Activated CD4-positive, alpha-beta T cell treated with anti-CD3 and anti-CD28 coated beads for 36 hours (primary cell): Measurements from ENCODE around the gene TBC1D10A. TPM values are rescaled to one million over a fixed set of nuclear protein-coding genes. Genes with fewer than 3 reads are reported as not detected.

Experiments
- ATAC-seq: fragments of 200-7000 bp; cut with Tn5 transposase; one replicate; pipeline ENCODE4 v1.10.0; 2021; ENCODE audit warnings: mild to moderate bottlenecking, moderate library complexity
- CTCF ChIA-PET: fragments of 350-600 bp; sonication (Branson Sonifier 250); formaldehyde crosslinking; loops from one replicate; lab custom pipeline; 2021; ENCODE audit warnings: antibody characterized with exemption; lab: Charles Lee
- POLR2A ChIA-PET: fragments of 350-600 bp; sonication (Branson Sonifier 250); formaldehyde crosslinking; loops from one replicate; lab custom pipeline; 2021; ENCODE audit warnings: antibody characterized with exemption, inconsistent platforms; lab: Charles Lee
- DNase-seq: peaks from one replicate; pipeline ENCODE4 v3.0.0-alpha.2; 2020
- H3K27ac Mint-ChIP-seq: one replicate; pipeline ENCODE4 v1.8.0; 2021; ENCODE audit warnings: mixed read lengths
- H3K27me3 Mint-ChIP-seq: one replicate; pipeline ENCODE4 v1.8.0; 2021; ENCODE audit warnings: mixed read lengths
- H3K36me3 Mint-ChIP-seq: one replicate; pipeline ENCODE4 v1.8.0; 2021; ENCODE audit warnings: low read depth, mixed read lengths
- H3K4me1 Mint-ChIP-seq: one replicate; pipeline ENCODE4 v1.8.0; 2021; ENCODE audit warnings: mixed read lengths
- H3K4me3 Mint-ChIP-seq: one replicate; pipeline ENCODE4 v1.8.0; 2021; ENCODE audit warnings: mild to moderate bottlenecking, moderate library complexity, mixed read lengths
- H3K9me3 Mint-ChIP-seq: one replicate; pipeline ENCODE4 v1.8.0; 2021; ENCODE audit warnings: low read depth, mixed read lengths
- intact Hi-C, 2 experiments: fragments of 100-400 bp; cut with DNase I in 1 of 2; cut with micrococcal nuclease in 1 of 2; formaldehyde crosslinking; loops; one replicate each; pipeline versions ENCODE4 v1.14.2 to v1.15.1; 2022 to 2024; cut with DNase I, micrococcal nuclease
- total RNA-seq, 2 experiments: library from RNA; stranded (reverse); gene quantifications; one replicate each; pipeline ENCODE4 v1.2.3, GENCODE V29; 2021

TBC1D10A gene
- total RNA-seq, 2 experiments from 2014 or later, result 20.1 to 21.6 TPM

GRCh38 chr22:30323246-30323645 is 3.5 kb downstream of the TBC1D10A start:
- Mint-ChIP-seq H3K27me3 (no peaks in the 10 kb centered on the region), H3K36me3 (peaks cover 15% of the 10 kb centered on the region), H3K4me3 (no peak overlapping the region), H3K4me1 (peaks cover 79% of the 10 kb centered on the region), H3K27ac (no peak overlapping the region), H3K9me3 (no peaks in the 10 kb centered on the region)
- POLR2A ChIA-PET, result interaction anchor here (1.8 kb wide), 1 partner anchor 8 kb away, joined by 7 read pairs; no protein-coding TSS in a partner anchor
- CTCF ChIA-PET, result interaction anchor here (0.8 to 3.7 kb wide), 6 partner anchors 10 to 74 kb away, joined by 3 to 16 read pairs (median 4); partner anchors contain the start of gene SEC14L2
- DNase-seq, result no peak
- ATAC-seq, result no peak
- intact Hi-C loops, result no loop called here

DNA sequence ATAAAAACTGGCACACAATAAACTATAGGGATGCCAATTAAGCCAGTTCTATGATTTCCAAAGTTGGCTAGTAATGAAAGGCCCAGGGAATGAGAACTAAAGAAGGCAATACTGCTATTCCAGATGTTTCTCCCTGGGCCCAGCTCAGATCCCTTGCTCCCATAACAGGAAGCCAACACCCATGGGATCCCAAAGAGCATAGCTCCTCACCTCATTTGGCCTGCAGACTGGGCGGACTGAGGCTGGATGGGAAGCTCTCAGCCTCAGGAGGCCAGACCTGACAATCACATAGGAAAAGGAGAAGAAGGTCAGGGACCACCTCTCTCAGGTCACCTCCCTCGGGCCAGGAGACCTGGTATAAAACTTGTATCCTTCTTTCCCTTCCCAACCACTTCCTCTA is 5.3 kb downstream of the TBC1D10A start:
- Mint-ChIP-seq H3K9me3 (no peaks in the 10 kb centered on the region), H3K36me3 (peaks cover 15% of the 10 kb centered on the region), H3K4me1 (peaks cover 84% of the 10 kb centered on the region), H3K4me3 (no peak overlapping the region), H3K27ac (peak overlapping the region; percentile 58), H3K27me3 (no peaks in the 10 kb centered on the region)
- intact Hi-C loops, result no loop called here
- no peak for ATAC-seq
- ChIA-PET POLR2A (interaction anchor here (0.6 kb wide), 1 partner anchor 9 kb away, joined by 5 read pairs; no protein-coding TSS in a partner anchor), CTCF (interaction anchor here (0.9 to 2.1 kb wide), 2 partner anchors 11 to 33 kb away, joined by 3 to 8 read pairs; no protein-coding TSS in a partner anchor)
- no peak for DNase-seq

- intact Hi-C loops, result no loop called here
Measured at GRCh38 chr22:30320021-30320556, 6.7 kb downstream of the TBC1D10A start.

GRCh38 chr22:30318799-30319419 is 7.8 kb downstream of the TBC1D10A start:
- DNase-seq (no peak), ATAC-seq (peak; percentile 28)
- no peaks in the 10 kb centered on the region for H3K9me3 Mint-ChIP-seq
- ChIA-PET CTCF (interaction anchor here (0.6 to 1.0 kb wide), 4 partner anchors 8 to 31 kb away, joined by 3 to 6 read pairs (median 3); partner anchors contain the start of gene TBC1D10A), POLR2A (interaction anchor here (0.6 kb wide), 1 partner anchor 12 kb away, joined by 6 read pairs; no protein-coding TSS in a partner anchor)
- peaks cover 87% of the 10 kb centered on the region for H3K4me1 Mint-ChIP-seq
- no peak overlapping the region for H3K4me3 Mint-ChIP-seq
- H3K36me3 Mint-ChIP-seq, result peaks cover 29% of the 10 kb centered on the region
- peak overlapping the region; percentile 58 for H3K27ac Mint-ChIP-seq
- intact Hi-C loops, result no loop called here
- no peaks in the 10 kb centered on the region for H3K27me3 Mint-ChIP-seq

More at GRCh38 chr22:30320021-30320556, 6.7 kb downstream of the TBC1D10A start:
- DNase-seq, result no peak
- no peak for ATAC-seq
- peaks cover 87% of the 10 kb centered on the region for H3K4me1 Mint-ChIP-seq
- CTCF ChIA-PET, result interaction anchor here (0.6 to 0.7 kb wide), 2 partner anchors 11 to 35 kb away, joined by 3 read pairs; no protein-coding TSS in a partner anchor
- H3K27me3 Mint-ChIP-seq, result no peaks in the 10 kb centered on the region
- peak overlapping the region; percentile 40 for H3K27ac Mint-ChIP-seq
- H3K4me3 Mint-ChIP-seq, result no peak overlapping the region
- no peaks in the 10 kb centered on the region for H3K9me3 Mint-ChIP-seq
- POLR2A ChIA-PET, result no interaction called here
- H3K36me3 Mint-ChIP-seq, result peaks cover 22% of the 10 kb centered on the region

GRCh38 chr22:30317778-30318177 is 9.0 kb downstream of the TBC1D10A start:
- H3K27me3 Mint-ChIP-seq, result no peaks in the 10 kb centered on the region
- intact Hi-C loops, result no loop called here
- ChIA-PET CTCF (interaction anchor here (1.0 kb wide), 1 partner anchor 30 kb away, joined by 3 read pairs; no protein-coding TSS in a partner anchor), POLR2A (interaction anchor here (0.9 kb wide), 1 partner anchor 9 kb away, joined by 3 read pairs; the partner anchor contains the start of gene TBC1D10A)
- H3K36me3 Mint-ChIP-seq, result peaks cover 29% of the 10 kb centered on the region
- no peak overlapping the region for H3K4me3 Mint-ChIP-seq
- H3K4me1 Mint-ChIP-seq, result peaks cover 87% of the 10 kb centered on the region
- H3K9me3 Mint-ChIP-seq, result no peaks in the 10 kb centered on the region
- no peak for ATAC-seq
- no peak for DNase-seq
- H3K27ac Mint-ChIP-seq, result peak overlapping the region; percentile 58

DNA sequence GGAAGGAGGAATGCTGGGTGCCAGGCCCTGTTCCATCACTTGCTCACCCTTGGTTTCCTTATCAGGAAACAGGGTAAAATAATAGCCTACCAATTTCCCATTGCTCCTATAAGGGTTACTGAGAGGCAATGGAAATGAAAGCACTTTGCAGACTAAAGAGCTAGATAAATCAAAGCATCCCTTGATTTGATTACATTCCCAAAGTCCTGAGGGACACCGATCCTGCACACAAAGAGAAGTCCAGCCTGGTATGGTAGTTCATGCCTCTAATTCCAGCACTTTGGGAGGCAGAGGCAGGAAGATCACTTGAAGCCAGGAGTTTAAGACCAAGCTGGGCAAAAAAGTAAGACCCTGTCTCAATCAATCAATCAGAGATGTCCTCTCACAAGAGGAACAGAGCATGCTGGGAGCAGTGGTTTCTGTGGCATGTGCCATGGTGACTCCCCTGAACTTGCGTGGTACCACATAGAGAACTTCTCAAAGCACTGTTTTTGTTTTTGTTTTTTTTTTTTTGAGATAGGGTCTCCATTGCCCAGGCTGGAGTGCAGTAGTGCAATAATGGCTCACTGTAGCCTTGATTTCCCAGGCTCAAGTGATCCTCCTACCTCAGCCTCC is 10.7 kb downstream of the TBC1D10A start:
- Mint-ChIP-seq H3K27ac (peak overlapping the region; percentile 86), H3K4me1 (peaks cover 92% of the 10 kb centered on the region), H3K4me3 (no peak overlapping the region), H3K9me3 (no peaks in the 10 kb centered on the region), H3K27me3 (no peaks in the 10 kb centered on the region), H3K36me3 (peaks cover 30% of the 10 kb centered on the region)
- no peak for ATAC-seq
- ChIA-PET POLR2A (interaction anchor here (2.6 kb wide), 1 partner anchor 8 kb away, joined by 7 read pairs; no protein-coding TSS in a partner anchor), CTCF (interaction anchor here (1.0 to 1.6 kb wide), 3 partner anchors 11 to 170 kb away, joined by 3 to 9 read pairs (median 4); no protein-coding TSS in a partner anchor)
- peak; percentile 37 for DNase-seq
- intact Hi-C loops, result loop anchor here in 1 of 2 experiments (1.0 kb wide), 1 partner anchor 9 kb away; no protein-coding TSS in a partner anchor

- POLR2A ChIA-PET, result interaction anchor here (0.7 to 2.6 kb wide), 2 partner anchors 9 to 99 kb away, joined by 4 to 7 read pairs; no protein-coding TSS in a partner anchor
- Mint-ChIP-seq H3K4me3 (no peak overlapping the region), H3K27ac (peak overlapping the region; percentile 86), H3K27me3 (no peaks in the 10 kb centered on the region), H3K4me1 (peaks cover 94% of the 10 kb centered on the region), H3K36me3 (peaks cover 28% of the 10 kb centered on the region), H3K9me3 (no peaks in the 10 kb centered on the region)
- CTCF ChIA-PET, result interaction anchor here (0.8 to 4.5 kb wide), 7 partner anchors 10 to 171 kb away, joined by 3 to 19 read pairs (median 4); no protein-coding TSS in a partner anchor
- ATAC-seq (peak; percentile 67), DNase-seq (peak; percentile 72)
- intact Hi-C loops, result loop anchor here in 1 of 2 experiments (1.0 kb wide), 1 partner anchor 10 kb away; no protein-coding TSS in a partner anchor
Measured at GRCh38 chr22:30314915-30315314, 11.8 kb downstream of the TBC1D10A start.

DNA sequence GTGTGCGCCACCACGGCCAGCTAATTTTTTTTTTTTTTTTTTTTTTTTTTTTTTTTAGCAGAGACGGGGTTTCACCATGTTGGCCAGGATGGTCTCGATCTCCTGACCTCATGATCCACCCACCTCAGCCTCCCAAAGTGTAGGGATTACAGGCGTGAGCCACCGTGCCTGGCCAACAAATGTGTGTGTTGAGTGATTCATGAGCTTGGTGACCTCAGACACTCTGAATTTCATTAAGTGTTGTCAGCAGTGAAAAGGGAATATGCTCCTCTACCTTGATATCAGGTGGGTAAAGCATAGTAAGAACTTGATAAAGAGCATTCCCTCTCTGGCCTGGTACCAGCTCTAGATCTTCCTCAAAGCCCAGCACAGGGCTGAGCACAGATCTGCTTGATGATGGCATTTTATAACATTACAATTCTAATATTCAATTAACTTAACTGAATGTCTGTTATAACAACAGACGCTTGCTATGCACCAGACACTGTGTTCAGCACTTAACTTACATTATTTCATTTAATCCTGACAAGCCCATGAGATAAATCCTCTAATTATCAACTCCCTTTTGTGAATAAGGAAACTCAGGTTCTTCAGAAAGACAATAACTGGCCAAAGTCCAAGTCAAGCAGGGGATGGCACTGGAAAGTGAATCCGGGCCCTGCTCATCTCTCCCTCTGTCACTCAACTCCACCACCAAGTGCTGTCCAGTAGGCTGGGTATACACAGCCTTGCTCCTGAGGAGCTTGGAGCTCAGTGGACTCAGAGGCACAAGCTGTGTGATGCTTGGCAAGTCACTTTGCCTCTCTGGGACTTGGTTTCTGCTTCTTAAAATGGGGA is 13.0 kb downstream of the TBC1D10A start:
- Mint-ChIP-seq H3K27me3 (no peaks in the 10 kb centered on the region), H3K27ac (peak overlapping the region; percentile 86), H3K9me3 (no peaks in the 10 kb centered on the region), H3K4me3 (no peak overlapping the region), H3K4me1 (peaks cover 94% of the 10 kb centered on the region), H3K36me3 (peaks cover 28% of the 10 kb centered on the region)
- no peak for ATAC-seq
- ChIA-PET POLR2A (interaction anchor here (0.8 kb wide), 1 partner anchor 41 kb away, joined by 4 read pairs; no protein-coding TSS in a partner anchor), CTCF (interaction anchor here (0.8 to 4.5 kb wide), 5 partner anchors 11 to 113 kb away, joined by 3 to 19 read pairs (median 5); no protein-coding TSS in a partner anchor)
- DNase-seq, result no peak
- intact Hi-C loops, result no loop called here

GRCh38 chr22:30312053-30312452 is 14.7 kb downstream of the TBC1D10A start:
- CTCF ChIA-PET, result interaction anchor here (0.6 to 4.5 kb wide), 4 partner anchors 9 to 981 kb away, joined by 3 to 19 read pairs (median 10); no protein-coding TSS in a partner anchor
- ATAC-seq, result peak; percentile 40
- H3K4me3 Mint-ChIP-seq, result no peak overlapping the region

More at GRCh38 chr22:30312053-30312452, 14.7 kb downstream of the TBC1D10A start:
- POLR2A ChIA-PET, result interaction anchor here (1.3 kb wide), 1 partner anchor 15 kb away, joined by 4 read pairs; the partner anchor contains the start of gene TBC1D10A
- Mint-ChIP-seq H3K27me3 (no peaks in the 10 kb centered on the region), H3K9me3 (no peaks in the 10 kb centered on the region), H3K4me1 (peaks cover 91% of the 10 kb centered on the region), H3K27ac (peak overlapping the region; percentile 82), H3K36me3 (peaks cover 25% of the 10 kb centered on the region)
- peak; percentile 52 for DNase-seq
- intact Hi-C loops, result no loop called here
